HepG2 (cell line): Measurements from ENCODE around the gene POLR2F. TPM values are rescaled to one million over a fixed set of nuclear protein-coding genes. Genes with fewer than 3 reads are reported as not detected.

Source experiments
- FOXO4 ChIP-seq: sonication (generic); formaldehyde crosslinking; conservative IDR thresholded peaks from 2 replicates; pipeline ENCODE4 v1.8.1; 2023; ENCODE audit warnings: missing genetic modification reagents
- GFI1 ChIP-seq: sonication (generic); formaldehyde crosslinking; IDR thresholded peaks from 2 replicates; pipeline ENCODE4 v1.5.0; 2020; ENCODE audit warnings: missing genetic modification reagents, mild to moderate bottlenecking, borderline replicate concordance
- MYPOP ChIP-seq: sonication (generic); formaldehyde crosslinking; IDR thresholded peaks from 2 replicates; pipeline ENCODE4 v1.8.1; 2023; ENCODE audit warnings: mild to moderate bottlenecking, moderate library complexity, missing genetic modification reagents
- PCBP1 ChIP-seq: fragments of 200-400 bp; formaldehyde crosslinking; IDR thresholded peaks from 2 replicates; pipeline ENCODE4 v1.6.1; 2017; ENCODE audit warnings: mild to moderate bottlenecking, low read depth, low read length, borderline replicate concordance
- ZFP90 ChIP-seq: sonication (generic); formaldehyde crosslinking; IDR thresholded peaks from 2 replicates; pipeline ENCODE4 v1.8.0; 2022; ENCODE audit warnings: missing genetic modification reagents, mild to moderate bottlenecking, inconsistent platforms, borderline replicate concordance
- ZNF18 ChIP-seq: sonication (generic); formaldehyde crosslinking; IDR thresholded peaks from 2 replicates; pipeline ENCODE4 v1.8.0; 2022; ENCODE audit warnings: mild to moderate bottlenecking, missing genetic modification reagents; ENCODE audit not compliant: insufficient replicate concordance
- ZNF224 ChIP-seq: sonication (generic); formaldehyde crosslinking; IDR thresholded peaks from 2 replicates; pipeline ENCODE4 v1.5.0; 2020; ENCODE audit warnings: mild to moderate bottlenecking, missing genetic modification reagents
- ZNF296 ChIP-seq: sonication (generic); formaldehyde crosslinking; conservative IDR thresholded peaks from 2 replicates; pipeline ENCODE4 v1.5.0; 2020; ENCODE audit warnings: mild to moderate bottlenecking, missing genetic modification reagents
- ZNF891 ChIP-seq: sonication (generic); formaldehyde crosslinking; IDR thresholded peaks from 2 replicates; pipeline ENCODE4 v1.5.0; 2020; ENCODE audit warnings: mild to moderate bottlenecking, missing genetic modification reagents
- polyA plus RNA-seq, 8 experiments: library from polyadenylated mRNA; depleted of rRNA in 3 of 8; stranded (reverse) in 7 of 8; unstranded in 1 of 8; fragments of >200 nt; fragmentation: Illumina TruSeq in 4 of 8; extraction: Trizol in 4 of 8; gene quantifications; 2 replicates each; pipeline versions ENCODE4 v1.2.1 to v1.2.3, GENCODE V29; 2011 to 2016; ENCODE audit warnings: low read depth in 4 of 8, missing spikeins in 1 of 8, mixed read lengths in 1 of 8; ENCODE audit not compliant: insufficient read depth in 1 of 8
- total RNA-seq, 5 experiments: library from RNA; depleted of rRNA; stranded (reverse); fragments of >200 nt; fragmentation: Illumina TruSeq; extraction: Trizol; gene quantifications; 2 replicates each; pipeline ENCODE4 v1.2.3, GENCODE V29; 2016; ENCODE audit warnings: low read depth in 1 of 5

POLR2F gene
- total and polyA plus RNA-seq, 2 of the 13 experiments (the other 11 are each of a cell fraction or from before 2014, with no cell fraction given) = 135 to 158 TPM

- TF ChIP-seq ZNF18 = peak; percentile 46
- peak; percentile 54; the same call in 1 of the 2 replicates for TF ChIP-seq ZNF296
- 0 out of 2 replicates have a peak, but pooled peaks have one; percentile 15 for TF ChIP-seq ZNF891
- peak; percentile 64; the same call in 1 of the 2 replicates for TF ChIP-seq MYPOP (CRISPR knock-in tag)
- TF ChIP-seq GFI1 (CRISPR knock-in tag) = no peak
- no peak for TF ChIP-seq PCBP1
- TF ChIP-seq ZFP90 (CRISPR knock-in tag) = no peak
- TF ChIP-seq ZNF224 = 0 out of 2 replicates have a peak, but pooled peaks have one; percentile 82
- 0 out of 2 replicates have a peak, but pooled peaks have one; percentile 68 for TF ChIP-seq FOXO4
- TF ChIP-seq, all 625 proteins: peak for 14
These were observed 450 bp upstream of the POLR2F start (continued) for GRCh38 chr22:37953062-37953436.
